Skeletal muscle satellite cell (primary cell): ENCODE results near the gene HPF1.

Experiments used
- H3K27me3 ChIP-seq: 2 replicates; pipeline ENCODE4 v1.7.0; 2013; ENCODE audit warnings: low read length; ENCODE audit not compliant: control insufficient read depth, insufficient read depth
- H3K36me3 ChIP-seq: 2 replicates; pipeline ENCODE4 v1.7.0; 2013; ENCODE audit warnings: mild to moderate bottlenecking, control low read depth, low read length; ENCODE audit not compliant: insufficient read depth
- H3K4me1 ChIP-seq: 2 replicates; pipeline ENCODE4 v1.7.0; 2013; ENCODE audit warnings: low read length; ENCODE audit not compliant: control insufficient read depth, insufficient read depth
- H3K4me2 ChIP-seq: 2 replicates; pipeline ENCODE4 v1.7.0; 2013; ENCODE audit warnings: mild to moderate bottlenecking, low read length
- H3K4me3 ChIP-seq: 2 replicates; pipeline ENCODE4 v1.7.0; 2013; ENCODE audit warnings: low read length
- H3K9ac ChIP-seq: 2 replicates; pipeline ENCODE4 v1.7.0; 2013; ENCODE audit warnings: mild to moderate bottlenecking, low read depth, low read length, moderate library complexity
- H3K9me3 ChIP-seq: replicated peaks from 2 replicates; pipeline ENCODE4 v1.7.0; 2013; ENCODE audit warnings: mild to moderate bottlenecking, control low read depth, low read length

HPF1 gene

DNA sequence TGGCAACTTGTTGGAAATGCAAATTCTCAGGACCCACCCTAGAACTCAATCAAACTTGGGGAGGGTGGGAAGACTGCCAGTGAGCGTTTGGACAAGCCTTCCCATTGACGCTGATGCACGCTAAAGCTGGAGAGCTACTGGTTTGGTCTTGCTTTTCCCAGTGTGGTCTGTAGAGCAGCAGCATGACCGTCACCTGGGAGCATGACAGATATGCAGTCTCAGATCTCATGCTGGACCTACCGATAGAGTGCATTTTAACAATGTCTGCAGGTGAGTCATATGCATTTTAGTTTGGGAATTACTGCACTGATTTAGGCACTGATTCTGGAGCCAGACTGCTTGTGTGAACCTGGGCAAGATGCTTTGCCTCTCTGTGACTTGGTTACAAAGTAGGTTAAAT lies 27.2 kb downstream of the HPF1 start:
- Histone ChIP-seq H3K4me3 (no peak overlapping the region), H3K36me3 (peaks cover 16% of the 10 kb centered on the region), H3K9me3 (no peaks in the 10 kb centered on the region), H3K9ac (no peak overlapping the region), H3K27me3 (no peaks in the 10 kb centered on the region), H3K4me1 (no peaks in the 10 kb centered on the region), H3K4me2 (no peak overlapping the region)

DNA sequence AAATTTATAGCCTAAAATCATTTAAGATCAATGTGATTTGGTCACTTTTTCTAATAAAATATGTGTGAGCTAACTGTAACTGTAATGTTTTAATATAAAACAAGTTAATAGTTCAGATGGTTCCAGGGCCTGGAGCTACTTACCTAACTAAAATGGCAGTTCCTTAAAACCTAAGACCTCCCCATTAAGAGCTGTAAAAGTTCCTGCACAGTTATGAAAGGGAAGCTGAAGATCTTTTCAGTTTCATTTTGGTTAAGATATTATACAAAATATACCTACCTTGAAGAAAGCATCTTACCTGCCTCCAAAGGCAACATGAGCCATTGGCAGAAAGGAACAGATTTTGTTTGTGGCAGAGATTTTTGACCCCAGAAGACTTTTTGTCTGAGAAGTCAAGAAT lies 30.1 kb downstream of the HPF1 start:
- H3K4me1 ChIP-seq, result peaks cover 8% of the 10 kb centered on the region
- H3K27me3 ChIP-seq, result no peaks in the 10 kb centered on the region
- no peak overlapping the region for H3K4me2 ChIP-seq
- H3K4me3 ChIP-seq, result no peak overlapping the region
- H3K36me3 ChIP-seq, result peaks cover 11% of the 10 kb centered on the region
- no peaks in the 10 kb centered on the region for H3K9me3 ChIP-seq
- H3K9ac ChIP-seq, result no peak overlapping the region

DNA sequence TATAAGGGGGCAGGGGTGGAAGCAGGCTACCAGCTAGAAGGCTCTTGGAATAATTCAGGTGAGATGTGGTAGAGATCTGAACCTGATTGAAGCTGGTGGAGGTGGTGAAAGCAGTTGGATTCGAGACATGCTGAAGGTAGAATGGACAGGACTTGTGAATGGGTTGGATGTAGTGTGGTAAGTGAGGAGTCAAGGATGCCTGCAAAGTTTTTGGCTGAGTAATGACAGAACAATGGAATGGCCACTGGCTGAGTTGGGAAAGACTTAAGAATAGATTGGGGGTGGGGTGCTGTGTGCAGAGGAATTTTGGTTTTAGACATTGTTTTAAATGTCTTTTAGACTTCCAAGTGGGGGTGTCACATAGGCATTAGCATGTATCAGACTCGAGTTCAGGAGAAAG lies 33.5 kb downstream of the HPF1 start:
- Histone ChIP-seq H3K9ac (no peak overlapping the region), H3K36me3 (peaks cover 11% of the 10 kb centered on the region), H3K4me3 (no peak overlapping the region), H3K27me3 (no peaks in the 10 kb centered on the region), H3K4me1 (peaks cover 8% of the 10 kb centered on the region), H3K4me2 (no peak overlapping the region), H3K9me3 (no peaks in the 10 kb centered on the region)

DNA sequence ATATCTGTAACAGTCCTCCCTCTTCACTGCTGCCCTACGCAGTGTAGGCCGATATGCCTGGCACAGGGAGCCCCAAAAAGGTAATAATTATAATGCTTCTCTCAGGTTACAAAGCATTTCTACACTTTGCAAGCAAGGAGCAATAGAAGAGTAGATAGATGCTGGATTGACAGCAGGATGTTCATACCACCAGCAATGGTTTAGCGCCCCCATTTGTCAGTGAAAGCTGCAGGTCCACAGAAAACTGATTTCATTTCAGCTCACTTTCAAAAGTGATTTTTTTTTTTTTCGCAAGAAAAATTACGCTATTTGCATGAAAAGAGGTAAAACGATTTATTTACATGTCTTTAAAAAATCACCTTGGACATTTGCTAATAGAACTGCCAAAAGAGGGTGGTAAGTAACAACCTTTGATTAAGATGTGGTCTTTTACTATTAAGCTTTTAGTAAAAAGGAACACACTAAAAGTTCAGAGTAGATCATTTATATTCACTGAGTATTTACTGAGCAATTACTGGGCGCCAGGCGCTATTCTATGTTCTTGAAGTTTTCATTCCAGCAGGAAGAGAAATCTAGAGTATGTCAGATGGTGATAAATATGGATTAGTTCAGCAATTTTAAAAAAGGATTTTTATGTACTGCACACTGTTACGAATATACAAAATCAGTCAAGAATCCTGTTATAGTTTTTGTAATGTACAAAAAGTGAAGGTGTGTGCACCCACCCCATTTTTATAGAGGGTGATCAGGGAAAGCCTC lies 34.4 kb downstream of the HPF1 start:
- peaks cover 8% of the 10 kb centered on the region for H3K4me1 ChIP-seq
- H3K36me3 ChIP-seq, result peaks cover 11% of the 10 kb centered on the region
- no peak overlapping the region for H3K4me2 ChIP-seq
- no peak overlapping the region for H3K4me3 ChIP-seq
- H3K9ac ChIP-seq, result no peak overlapping the region
- no peaks in the 10 kb centered on the region for H3K9me3 ChIP-seq
- H3K27me3 ChIP-seq, result no peaks in the 10 kb centered on the region

DNA sequence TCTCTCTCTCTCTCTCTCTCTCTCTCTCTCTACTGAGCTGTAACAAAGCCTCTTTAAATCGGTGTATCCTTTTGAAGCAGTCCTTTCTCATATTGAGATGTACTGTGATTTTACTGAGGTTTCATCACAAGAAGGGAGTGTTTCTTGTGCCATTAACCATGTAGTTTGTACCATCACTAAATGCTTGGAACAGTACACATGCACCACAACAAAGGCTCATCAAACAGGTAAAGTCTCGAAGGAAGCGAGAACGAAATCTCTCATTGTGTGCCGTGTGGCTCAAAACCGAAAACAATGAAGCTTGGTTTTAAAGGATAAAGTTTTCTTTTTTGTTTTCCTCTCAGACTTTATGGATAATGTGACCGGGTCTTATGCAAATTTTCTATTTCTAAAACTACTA lies 37.2 kb downstream of the HPF1 start:
- Histone ChIP-seq H3K4me1 (peaks cover 12% of the 10 kb centered on the region), H3K27me3 (no peaks in the 10 kb centered on the region), H3K9ac (no peak overlapping the region), H3K9me3 (no peaks in the 10 kb centered on the region), H3K4me3 (no peak overlapping the region), H3K4me2 (no peak overlapping the region), H3K36me3 (peaks cover 11% of the 10 kb centered on the region)

DNA sequence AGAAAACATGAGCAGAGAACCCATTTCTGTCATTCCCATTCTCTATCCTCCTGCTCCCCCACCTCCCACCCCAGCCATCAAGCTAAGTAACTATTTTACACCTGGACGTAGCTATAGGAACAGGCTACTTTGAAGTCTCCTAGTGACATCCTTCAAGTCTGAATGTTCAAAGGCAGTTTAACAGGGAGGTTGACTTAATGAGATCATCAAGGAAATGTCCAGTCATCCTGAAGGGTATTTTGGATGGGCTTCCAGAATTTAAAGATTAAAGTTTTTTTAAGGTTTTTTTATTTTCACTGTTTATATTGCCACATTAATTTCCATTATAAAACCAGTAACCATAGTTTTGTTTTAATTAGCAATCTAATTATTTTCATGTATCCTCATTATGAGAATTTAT lies 41.1 kb downstream of the HPF1 start:
- Histone ChIP-seq H3K4me1 (peaks cover 4% of the 10 kb centered on the region), H3K4me3 (no peak overlapping the region), H3K36me3 (peaks cover 17% of the 10 kb centered on the region), H3K9ac (no peak overlapping the region), H3K27me3 (no peaks in the 10 kb centered on the region), H3K4me2 (no peak overlapping the region), H3K9me3 (no peaks in the 10 kb centered on the region)

DNA sequence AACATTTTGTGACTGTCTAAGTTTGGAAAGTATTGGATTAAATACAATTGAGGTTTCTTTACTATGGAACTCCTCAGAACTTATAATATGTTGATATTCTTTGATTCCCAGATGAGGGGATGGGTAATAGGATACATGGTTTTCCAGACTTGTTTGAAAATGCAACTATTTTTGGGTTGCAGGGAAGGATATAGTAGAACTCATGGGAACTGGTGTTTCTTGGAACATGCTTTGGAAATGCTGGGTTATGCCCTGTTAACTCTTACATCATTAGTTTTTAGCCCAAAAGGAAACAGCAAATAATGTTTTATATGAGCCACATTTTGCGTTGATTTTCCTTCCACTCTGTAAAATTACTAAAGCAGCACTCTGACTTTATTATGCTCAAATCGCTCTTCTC lies 41.9 kb downstream of the HPF1 start:
- Histone ChIP-seq H3K36me3 (peaks cover 17% of the 10 kb centered on the region), H3K4me3 (no peak overlapping the region), H3K27me3 (no peaks in the 10 kb centered on the region), H3K9ac (no peak overlapping the region), H3K4me1 (peaks cover 4% of the 10 kb centered on the region), H3K4me2 (no peak overlapping the region), H3K9me3 (no peaks in the 10 kb centered on the region)

DNA sequence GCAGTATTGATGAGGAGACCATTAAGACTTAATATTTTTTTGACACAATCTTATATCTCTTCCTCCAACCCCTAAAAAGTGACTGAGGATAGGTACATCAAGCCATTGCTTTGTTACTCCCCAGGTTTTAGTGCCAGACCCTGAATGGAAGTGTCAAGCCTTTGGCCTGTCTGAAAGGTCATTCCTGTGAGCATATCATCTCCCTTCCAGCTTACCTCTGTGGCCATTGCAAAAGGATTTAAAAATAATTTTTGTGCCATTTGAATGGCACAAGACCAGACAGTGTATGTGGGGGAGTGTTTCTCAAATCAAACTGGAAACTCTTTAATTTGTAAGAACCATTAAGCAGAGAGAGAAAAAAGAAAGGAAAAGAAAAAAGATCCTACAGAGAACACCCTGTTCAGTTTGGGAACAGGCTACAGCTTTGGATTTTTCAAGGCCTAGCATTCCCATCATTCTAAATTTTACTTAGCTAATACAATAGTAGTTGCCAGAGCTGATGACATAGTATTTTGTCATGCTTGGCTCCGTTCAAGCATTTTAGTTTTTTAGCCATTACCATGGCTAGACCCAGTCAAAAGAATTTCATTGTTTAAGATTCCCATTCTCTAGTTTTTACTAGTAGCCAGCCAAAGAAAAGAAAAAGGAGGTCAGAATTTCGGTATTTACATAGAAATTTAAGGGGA lies 49.6 kb downstream of the HPF1 start:
- no peak overlapping the region for H3K4me2 ChIP-seq
- peaks cover 14% of the 10 kb centered on the region for H3K36me3 ChIP-seq
- H3K4me3 ChIP-seq, result no peak overlapping the region
- H3K27me3 ChIP-seq, result no peaks in the 10 kb centered on the region
- no peak overlapping the region for H3K9ac ChIP-seq
- peaks cover 7% of the 10 kb centered on the region for H3K4me1 ChIP-seq
- H3K9me3 ChIP-seq, result no peaks in the 10 kb centered on the region

DNA sequence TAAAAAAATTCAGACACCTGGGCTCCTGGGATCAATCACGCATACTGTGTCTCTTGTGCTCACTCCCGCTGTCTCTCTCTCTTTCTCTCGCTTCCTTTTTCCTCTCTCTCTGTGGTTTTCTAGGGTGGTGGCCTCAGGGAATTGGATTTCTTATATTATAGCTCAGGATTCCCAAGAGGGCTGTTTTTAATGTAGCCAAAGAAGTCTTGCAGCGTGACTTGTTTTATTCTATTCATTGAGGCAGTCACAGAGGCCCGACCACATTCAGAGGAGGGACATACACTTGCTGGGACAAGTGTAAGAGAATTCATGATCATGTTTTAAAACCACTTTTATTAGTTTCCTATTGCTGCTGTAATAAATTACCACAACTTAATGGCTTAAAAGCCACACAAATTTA lies 59.4 kb downstream of the HPF1 start:
- no peaks in the 10 kb centered on the region for H3K9me3 ChIP-seq
- no peaks in the 10 kb centered on the region for H3K4me1 ChIP-seq
- H3K9ac ChIP-seq, result no peak overlapping the region
- H3K4me2 ChIP-seq, result no peak overlapping the region
- H3K36me3 ChIP-seq, result peaks cover 24% of the 10 kb centered on the region
- H3K4me3 ChIP-seq, result no peak overlapping the region
- H3K27me3 ChIP-seq, result no peaks in the 10 kb centered on the region

DNA sequence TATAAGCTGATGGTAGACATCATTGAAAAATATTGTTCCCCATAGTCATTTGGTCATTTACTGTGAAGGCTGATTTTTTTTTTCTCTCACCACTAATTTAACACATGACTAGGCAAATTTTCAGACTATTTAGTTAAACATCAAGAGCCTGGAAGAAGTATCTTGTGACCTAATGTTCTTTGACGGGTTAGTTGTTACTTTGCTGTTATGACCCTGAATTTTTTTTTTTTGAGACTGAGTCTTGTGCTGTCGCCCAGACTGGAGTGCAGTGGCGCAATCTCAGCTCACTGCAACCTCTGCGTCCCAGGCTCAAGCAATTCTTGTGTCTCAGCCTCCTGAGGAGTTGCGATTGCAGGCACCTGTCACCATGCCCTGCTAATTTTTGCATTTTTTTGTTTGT lies 67.0 kb downstream of the HPF1 start:
- Histone ChIP-seq H3K36me3 (peaks cover 17% of the 10 kb centered on the region), H3K4me3 (no peak overlapping the region), H3K4me1 (no peaks in the 10 kb centered on the region), H3K27me3 (no peaks in the 10 kb centered on the region), H3K9ac (no peak overlapping the region), H3K9me3 (no peaks in the 10 kb centered on the region), H3K4me2 (no peak overlapping the region)

DNA sequence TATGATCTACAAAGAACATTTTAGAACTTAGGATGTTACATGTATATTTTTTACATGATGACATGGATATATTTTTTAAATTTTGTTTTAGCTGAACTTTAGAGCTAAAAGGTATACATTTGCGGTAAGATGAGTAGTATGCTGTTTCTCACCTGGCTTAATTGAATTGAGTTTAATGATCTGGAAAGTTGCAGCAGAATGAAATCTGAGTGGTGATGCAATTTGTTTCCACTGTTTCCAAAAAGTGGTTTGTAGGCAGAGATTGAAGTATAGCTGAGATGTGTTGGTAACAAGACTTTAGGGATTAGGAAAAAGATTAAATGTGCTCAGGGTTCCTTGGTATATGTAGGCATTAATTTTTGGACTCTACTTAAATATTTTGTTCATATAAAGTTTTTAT lies 68.1 kb downstream of the HPF1 start:
- Histone ChIP-seq H3K4me2 (no peak overlapping the region), H3K36me3 (peaks cover 20% of the 10 kb centered on the region), H3K4me3 (no peak overlapping the region), H3K27me3 (no peaks in the 10 kb centered on the region), H3K9me3 (no peaks in the 10 kb centered on the region), H3K4me1 (no peaks in the 10 kb centered on the region), H3K9ac (no peak overlapping the region)
